ENCODE data around the gene LRRK1.

DNA sequence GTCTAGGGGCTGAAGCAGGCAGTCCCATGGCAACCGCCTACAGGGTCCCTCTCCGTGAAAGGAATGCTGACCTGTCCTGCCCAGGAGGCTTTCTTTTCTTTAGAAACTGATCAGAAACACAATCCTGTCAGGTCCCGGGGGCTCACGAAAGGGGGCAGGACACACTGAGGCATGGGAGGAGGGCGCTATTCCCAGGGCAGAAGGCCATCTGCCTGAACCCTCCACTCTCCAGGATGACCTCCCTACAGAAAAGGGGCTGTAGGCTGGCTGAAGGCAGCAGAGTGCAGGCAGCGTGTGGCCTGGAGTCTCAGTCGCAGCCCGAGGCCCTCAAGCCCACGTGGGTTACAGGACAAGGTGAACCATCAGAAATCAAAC is 18.4 kb upstream of the LRRK1 start:
- no peak for TF ChIP-seq POLR2A (IDR thresholded peaks at IDR 0.05)
- TF ChIP-seq, protein P1, sequence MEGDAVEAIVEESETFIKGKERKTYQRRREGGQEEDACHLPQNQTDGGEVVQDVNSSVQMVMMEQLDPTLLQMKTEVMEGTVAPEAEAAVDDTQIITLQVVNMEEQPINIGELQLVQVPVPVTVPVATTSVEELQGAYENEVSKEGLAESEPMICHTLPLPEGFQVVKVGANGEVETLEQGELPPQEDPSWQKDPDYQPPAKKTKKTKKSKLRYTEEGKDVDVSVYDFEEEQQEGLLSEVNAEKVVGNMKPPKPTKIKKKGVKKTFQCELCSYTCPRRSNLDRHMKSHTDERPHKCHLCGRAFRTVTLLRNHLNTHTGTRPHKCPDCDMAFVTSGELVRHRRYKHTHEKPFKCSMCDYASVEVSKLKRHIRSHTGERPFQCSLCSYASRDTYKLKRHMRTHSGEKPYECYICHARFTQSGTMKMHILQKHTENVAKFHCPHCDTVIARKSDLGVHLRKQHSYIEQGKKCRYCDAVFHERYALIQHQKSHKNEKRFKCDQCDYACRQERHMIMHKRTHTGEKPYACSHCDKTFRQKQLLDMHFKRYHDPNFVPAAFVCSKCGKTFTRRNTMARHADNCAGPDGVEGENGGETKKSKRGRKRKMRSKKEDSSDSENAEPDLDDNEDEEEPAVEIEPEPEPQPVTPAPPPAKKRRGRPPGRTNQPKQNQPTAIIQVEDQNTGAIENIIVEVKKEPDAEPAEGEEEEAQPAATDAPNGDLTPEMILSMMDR (IDR thresholded peaks at IDR 0.05) = no peak
